Hindlimb muscle (tissue), 1 donor: ENCODE data around the gene LSM12. TPM values are rescaled to one million over a fixed set of nuclear protein-coding genes. Genes with fewer than 3 reads are reported as not detected.

ENCODE experiments used
- DNase-seq: peaks from one replicate; pipeline ENCODE4 v3.0.0-alpha.2; 2013
- polyA plus RNA-seq: library from polyadenylated mRNA; unstranded; fragments of 120-200 nt; gene quantifications from one replicate; pipeline ENCODE4 v1.2.1, GENCODE V29; 2013; ENCODE audit not compliant: insufficient read length

LSM12 gene
- polyA plus RNA-seq, 1 donor: 23.3 TPM

DNA sequence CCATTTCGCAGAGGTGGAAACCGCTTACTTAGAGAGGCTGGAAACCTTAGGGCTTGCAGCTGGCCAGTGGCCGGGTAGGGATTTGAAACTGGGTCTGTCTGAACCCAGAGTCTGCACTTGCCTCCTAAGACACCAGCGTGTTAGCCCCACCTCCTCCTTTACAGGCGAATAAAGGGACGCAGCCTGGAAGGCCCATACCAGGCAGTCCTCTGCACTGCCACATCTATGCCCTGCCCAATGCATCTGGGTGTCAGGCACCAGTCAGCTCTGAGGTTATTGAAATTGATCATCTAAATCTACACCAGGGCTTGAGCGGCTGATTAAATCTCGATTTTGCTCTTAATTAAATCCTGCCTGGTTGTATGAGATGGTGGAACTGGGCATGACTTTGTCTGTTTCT is 82.0 kb downstream of the LSM12 start:
- DNase-seq: no peak

Other genes with a start within 250 kb of the LSM12 start
- 5.8 TPM for gene MPP3, start 233.5 kb downstream of the LSM12 start, polyA plus RNA-seq
- 3.3 TPM for gene CD300LG, start 219.5 kb downstream of the LSM12 start, polyA plus RNA-seq
- gene MPP2, start 159.1 kb downstream of the LSM12 start, polyA plus RNA-seq: 2.2 TPM
- gene PPY, start 124.2 kb downstream of the LSM12 start, polyA plus RNA-seq: not detected
- gene PYY, start 112.7 kb downstream of the LSM12 start, polyA plus RNA-seq: not detected
- gene NAGS, start 62.0 kb downstream of the LSM12 start, polyA plus RNA-seq: 0.19 TPM
- gene TMEM101, start 51.7 kb downstream of the LSM12 start, polyA plus RNA-seq: 33.1 TPM
- gene G6PC3, start 4.1 kb upstream of the LSM12 start, polyA plus RNA-seq: 39.3 TPM
- 64.6 TPM for gene HDAC5, start 57.0 kb upstream of the LSM12 start, polyA plus RNA-seq
- gene HROB, start 75.3 kb upstream of the LSM12 start, polyA plus RNA-seq: 2.7 TPM
- 26.9 TPM for gene ASB16, start 104.0 kb upstream of the LSM12 start, polyA plus RNA-seq
- gene TMUB2, start 120.3 kb upstream of the LSM12 start, polyA plus RNA-seq: 58.1 TPM
- gene ATXN7L3, start 133.2 kb upstream of the LSM12 start, polyA plus RNA-seq: 59.5 TPM
- gene UBTF, start 153.0 kb upstream of the LSM12 start, polyA plus RNA-seq: 74.0 TPM
- gene SLC4A1, start 201.5 kb upstream of the LSM12 start, polyA plus RNA-seq: 9.0 TPM
- gene RUNDC3A, start 241.9 kb upstream of the LSM12 start, polyA plus RNA-seq: 1.1 TPM